Stimulated activated CD8-positive, alpha-beta memory T cell treated with anti-CD3 and anti-CD28 coated beads, Interleukin-4, amount 100 ng/mL, for 4 hours (primary cell): Measurements from ENCODE around the gene PRR13.
"Not testable (repeated sequence)": the region's sequence is repeated elsewhere in the genome, so short reads cannot be mapped to it uniquely, and the experiment has no call there.

Source experiments
- DNase-seq, 2 donors: peaks; one replicate each; pipeline ENCODE4 v3.0.0-alpha.2; 2020; ENCODE audit warnings: low read depth in 2 of 2, low spot score in 1 of 2

PRR13 gene

GRCh38 chr12:53435326-53435725, 6.2 kb upstream of the PRR13 start:
- not testable (repeated sequence) for DNase-seq

- not testable (repeated sequence) for DNase-seq
These were observed 2.0 kb upstream of the PRR13 start for GRCh38 chr12:53439582-53439981.

- no peak for DNase-seq
These were observed 2.4 kb downstream of the PRR13 start for GRCh38 chr12:53443955-53444354.

- DNase-seq, result not testable (repeated sequence)
These were observed 3.2 kb downstream of the PRR13 start for GRCh38 chr12:53444593-53445325.

GRCh38 chr12:53450936-53451335, 9.4 kb downstream of the PRR13 start:
- no peak for DNase-seq

- peak; percentile 86 to 97 for DNase-seq
These were observed 10.2 kb downstream of the PRR13 start, which contains the start of gene PCBP2 for GRCh38 chr12:53451661-53452158. Gene PCBP2 (plus strand): TSS chr12:53452102. CDS start chr12:53454801, 2,699 bp downstream.

- peak; percentile 59 to 61 for DNase-seq
These were observed 10.9 kb downstream of the PRR13 start for GRCh38 chr12:53452159-53453077.

GRCh38 chr12:53453953-53454640, 12.6 kb downstream of the PRR13 start:
- no peak for DNase-seq

GRCh38 chr12:53454707-53455106, 13.2 kb downstream of the PRR13 start:
- DNase-seq, result no peak

- no peak for DNase-seq
These were observed 15.3 kb downstream of the PRR13 start for GRCh38 chr12:53456654-53457366.

GRCh38 chr12:53459097-53459496, 17.6 kb downstream of the PRR13 start:
- no peak for DNase-seq

- DNase-seq, result no peak
These were observed 19.5 kb downstream of the PRR13 start for GRCh38 chr12:53461059-53461458.

- no peak for DNase-seq
These were observed 20.1 kb downstream of the PRR13 start for GRCh38 chr12:53461591-53461990.

GRCh38 chr12:53462935-53463334, 21.4 kb downstream of the PRR13 start:
- DNase-seq, result no peak

- DNase-seq, result no peak
These were observed 22.4 kb downstream of the PRR13 start for GRCh38 chr12:53463802-53464560.

- no peak for DNase-seq
These were observed 23.3 kb downstream of the PRR13 start for GRCh38 chr12:53464685-53465418.

- DNase-seq, result no peak
These were observed 24.1 kb downstream of the PRR13 start for GRCh38 chr12:53465679-53466078.

GRCh38 chr12:53466640-53467039, 25.1 kb downstream of the PRR13 start:
- no peak for DNase-seq

GRCh38 chr12:53467082-53467481, 25.5 kb downstream of the PRR13 start:
- DNase-seq, result no peak
